ENCODE data around the gene HAAO. TPM values are rescaled to one million over a fixed set of nuclear protein-coding genes. Genes with fewer than 3 reads are reported as not detected.
"Not testable (repeated sequence)": the region's sequence is repeated elsewhere in the genome, so short reads cannot be mapped to it uniquely, and the experiment has no call there.

The HAAO gene
- total RNA-seq, 2 experiments from 2014 or later = not detected

DNA sequence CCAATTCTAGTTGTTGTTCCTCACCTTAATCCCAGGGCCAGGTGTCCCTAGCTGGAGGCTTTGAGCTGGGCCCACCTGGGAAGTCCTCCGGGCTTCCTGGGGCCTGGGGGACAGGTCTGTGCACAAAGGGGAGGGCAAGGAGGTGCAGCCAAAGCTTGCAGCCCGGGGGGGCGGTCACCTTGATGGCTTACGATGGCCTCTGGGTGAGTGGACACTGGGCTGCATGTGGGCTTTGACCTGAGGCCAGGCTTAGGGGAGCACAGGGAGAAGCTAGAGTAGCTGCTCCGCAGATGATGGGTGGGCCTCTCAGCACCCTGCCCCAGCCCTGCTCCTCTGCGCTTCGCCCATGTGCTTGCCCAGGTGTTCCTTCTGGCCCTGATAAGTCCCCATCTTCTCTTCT is 41.8 kb upstream of the HAAO start:
- peaks cover under 1% of the 10 kb centered on the region for H3K4me1 Mint-ChIP-seq (ENCODE audit: low read depth)
- H3K4me3 Mint-ChIP-seq = no peak overlapping the region
- H3K36me3 ChIP-seq (ENCODE audit: insufficient read depth, low read length) = no peaks in the 10 kb centered on the region
- H3K27me3 Mint-ChIP-seq = no peaks in the 10 kb centered on the region
- no peaks in the 10 kb centered on the region for H3K27me3 ChIP-seq (ENCODE audit: control insufficient read depth in 1 of 2, insufficient read depth in 2 of 2, low read length in 2 of 2)
- intact Hi-C loops (cut with DNase I, micrococcal nuclease) = no loop called here
- POLR2A ChIA-PET = no interaction called here
- no peak overlapping the region for H3K27ac ChIP-seq (ENCODE audit: low read depth in 1 of 2, low read length in 2 of 2)
- no peak overlapping the region for H3K4me3 ChIP-seq (ENCODE audit: low read length)
- ATAC-seq (ENCODE audit: poor library complexity) = no peak
- DNase-seq = no peak
- TF ChIP-seq, protein P1, sequence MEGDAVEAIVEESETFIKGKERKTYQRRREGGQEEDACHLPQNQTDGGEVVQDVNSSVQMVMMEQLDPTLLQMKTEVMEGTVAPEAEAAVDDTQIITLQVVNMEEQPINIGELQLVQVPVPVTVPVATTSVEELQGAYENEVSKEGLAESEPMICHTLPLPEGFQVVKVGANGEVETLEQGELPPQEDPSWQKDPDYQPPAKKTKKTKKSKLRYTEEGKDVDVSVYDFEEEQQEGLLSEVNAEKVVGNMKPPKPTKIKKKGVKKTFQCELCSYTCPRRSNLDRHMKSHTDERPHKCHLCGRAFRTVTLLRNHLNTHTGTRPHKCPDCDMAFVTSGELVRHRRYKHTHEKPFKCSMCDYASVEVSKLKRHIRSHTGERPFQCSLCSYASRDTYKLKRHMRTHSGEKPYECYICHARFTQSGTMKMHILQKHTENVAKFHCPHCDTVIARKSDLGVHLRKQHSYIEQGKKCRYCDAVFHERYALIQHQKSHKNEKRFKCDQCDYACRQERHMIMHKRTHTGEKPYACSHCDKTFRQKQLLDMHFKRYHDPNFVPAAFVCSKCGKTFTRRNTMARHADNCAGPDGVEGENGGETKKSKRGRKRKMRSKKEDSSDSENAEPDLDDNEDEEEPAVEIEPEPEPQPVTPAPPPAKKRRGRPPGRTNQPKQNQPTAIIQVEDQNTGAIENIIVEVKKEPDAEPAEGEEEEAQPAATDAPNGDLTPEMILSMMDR (IDR thresholded peaks at IDR 0.05) = no peak
- CTCF ChIA-PET = interaction anchor here (0.9 kb wide), 1 partner anchor 36 kb away, joined by 3 read pairs; no protein-coding TSS in a partner anchor
- H3K4me1 ChIP-seq (ENCODE audit: insufficient read depth, low read length) = no peaks in the 10 kb centered on the region
- H3K36me3 Mint-ChIP-seq (ENCODE audit: low read depth) = no peaks in the 10 kb centered on the region
- no peaks in the 10 kb centered on the region for H3K9me3 Mint-ChIP-seq
- H3K27ac Mint-ChIP-seq = no peak overlapping the region
- no peaks in the 10 kb centered on the region for H3K9me3 ChIP-seq (ENCODE audit: control insufficient read depth in 1 of 2, insufficient read depth in 1 of 2, low read length in 2 of 2)

DNA sequence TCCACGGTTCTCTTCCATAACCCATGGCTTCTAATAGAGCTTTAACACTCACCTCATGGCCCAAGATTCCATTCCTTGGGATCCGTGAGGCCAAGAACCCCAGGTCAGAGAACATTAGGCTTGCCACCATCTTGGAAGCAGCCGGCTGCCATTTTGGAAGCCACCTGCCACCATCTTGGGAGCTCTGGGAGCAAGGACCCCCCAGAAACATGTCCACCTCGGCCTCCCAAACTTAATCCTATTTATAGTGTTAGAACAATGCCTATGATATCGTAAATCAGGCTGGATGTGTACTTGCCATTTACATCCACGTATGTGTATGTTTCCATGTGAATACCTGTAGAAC is 39.9 kb upstream of the HAAO start:
- ATAC-seq (ENCODE audit: poor library complexity) (no peak), DNase-seq (no peak)
- H3K27me3 ChIP-seq (ENCODE audit: control insufficient read depth in 1 of 2, insufficient read depth in 2 of 2, low read length in 2 of 2) = no peaks in the 10 kb centered on the region
- peaks cover 18% of the 10 kb centered on the region for H3K4me1 Mint-ChIP-seq (ENCODE audit: low read depth)
- ChIA-PET POLR2A (no interaction called here), CTCF (no interaction called here)
- H3K27ac ChIP-seq (ENCODE audit: low read depth in 1 of 2, low read length in 2 of 2) = no peak overlapping the region
- H3K27ac Mint-ChIP-seq = no peak overlapping the region
- H3K4me1 ChIP-seq (ENCODE audit: insufficient read depth, low read length) = peaks cover 19% of the 10 kb centered on the region
- H3K27me3 Mint-ChIP-seq = peaks cover 4% of the 10 kb centered on the region
- H3K36me3 ChIP-seq (ENCODE audit: insufficient read depth, low read length) = no peaks in the 10 kb centered on the region
- no peak overlapping the region for H3K4me3 Mint-ChIP-seq
- no peak overlapping the region for H3K4me3 ChIP-seq (ENCODE audit: low read length)
- no peaks in the 10 kb centered on the region for H3K36me3 Mint-ChIP-seq (ENCODE audit: low read depth)
- intact Hi-C loops (cut with DNase I, micrococcal nuclease) = no loop called here
- no peaks in the 10 kb centered on the region for H3K9me3 ChIP-seq (ENCODE audit: control insufficient read depth in 1 of 2, insufficient read depth in 1 of 2, low read length in 2 of 2)
- TF ChIP-seq, protein P1 (IDR thresholded peaks at IDR 0.05) = no peak
- H3K9me3 Mint-ChIP-seq = no peaks in the 10 kb centered on the region

DNA sequence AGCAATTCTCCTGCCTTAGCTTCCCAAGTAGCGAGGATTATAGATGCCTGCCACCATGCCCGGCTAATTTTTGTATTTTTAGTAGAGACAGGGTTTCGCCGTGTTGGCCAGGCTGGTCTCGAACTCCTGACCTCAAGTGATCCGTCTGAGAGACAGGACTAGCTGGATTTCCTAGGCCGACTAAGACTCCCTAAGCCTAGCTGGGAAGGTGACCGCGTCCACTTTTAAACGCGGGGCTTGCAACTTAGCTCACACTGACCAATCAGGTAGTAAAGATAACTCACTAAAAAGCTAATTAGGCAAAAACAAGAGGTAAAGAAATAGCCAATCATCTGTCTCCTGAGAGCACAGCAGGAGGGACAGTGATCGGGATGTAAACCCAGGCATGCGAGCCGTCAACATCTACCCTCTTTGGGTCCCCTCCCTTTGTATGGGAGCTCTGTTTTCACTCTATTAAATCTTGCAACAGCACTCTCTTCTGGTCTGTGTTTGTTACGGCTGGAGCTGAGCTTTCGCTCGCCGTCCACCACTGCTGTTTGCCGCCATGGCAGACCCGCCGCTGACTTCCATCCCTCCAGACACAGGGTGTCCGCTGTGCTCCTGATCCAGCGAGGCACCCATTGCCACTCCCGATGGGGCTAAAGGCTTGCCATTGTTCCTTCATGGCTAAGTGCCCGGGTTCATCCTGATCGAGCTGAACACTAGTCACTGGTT is 39.3 kb upstream of the HAAO start:
- H3K4me3 ChIP-seq (ENCODE audit: low read length); POLR2A ChIA-PET; H3K36me3 Mint-ChIP-seq (ENCODE audit: low read depth); DNase-seq; CTCF ChIA-PET; intact Hi-C loops (cut with DNase I, micrococcal nuclease); H3K27me3 Mint-ChIP-seq; H3K27me3 ChIP-seq (ENCODE audit: control insufficient read depth in 1 of 2, insufficient read depth in 2 of 2, low read length in 2 of 2); H3K27ac ChIP-seq (ENCODE audit: low read depth in 1 of 2, low read length in 2 of 2); H3K9me3 ChIP-seq (ENCODE audit: control insufficient read depth in 1 of 2, insufficient read depth in 1 of 2, low read length in 2 of 2); ATAC-seq (ENCODE audit: poor library complexity); H3K27ac Mint-ChIP-seq; H3K36me3 ChIP-seq (ENCODE audit: insufficient read depth, low read length); H3K9me3 Mint-ChIP-seq; H3K4me3 Mint-ChIP-seq: not testable (repeated sequence)
- peaks cover 19% of the 10 kb centered on the region for H3K4me1 ChIP-seq (ENCODE audit: insufficient read depth, low read length)
- H3K4me1 Mint-ChIP-seq (ENCODE audit: low read depth) = peaks cover 18% of the 10 kb centered on the region

All from CD4-positive, alpha-beta T cell (primary cell).